Astrocyte (in vitro differentiated cells and primary cell): ENCODE results near the gene KCTD10.

Experiments
- EZH2 ChIP-seq: IDR thresholded peaks from 2 replicates; pipeline ENCODE4 v1.6.1; 2012; ENCODE audit warnings: mild to moderate bottlenecking, low read length, inconsistent platforms; ENCODE audit not compliant: insufficient read depth
- TF ChIP-seq, protein P1 (sequence below): IDR thresholded peaks from 2 replicates; pipeline ENCODE4 v1.5.1; 2011; ENCODE audit warnings: low read depth, mild to moderate bottlenecking, inconsistent platforms, low read length, moderate library complexity; ENCODE audit not compliant: insufficient read depth

DNA sequence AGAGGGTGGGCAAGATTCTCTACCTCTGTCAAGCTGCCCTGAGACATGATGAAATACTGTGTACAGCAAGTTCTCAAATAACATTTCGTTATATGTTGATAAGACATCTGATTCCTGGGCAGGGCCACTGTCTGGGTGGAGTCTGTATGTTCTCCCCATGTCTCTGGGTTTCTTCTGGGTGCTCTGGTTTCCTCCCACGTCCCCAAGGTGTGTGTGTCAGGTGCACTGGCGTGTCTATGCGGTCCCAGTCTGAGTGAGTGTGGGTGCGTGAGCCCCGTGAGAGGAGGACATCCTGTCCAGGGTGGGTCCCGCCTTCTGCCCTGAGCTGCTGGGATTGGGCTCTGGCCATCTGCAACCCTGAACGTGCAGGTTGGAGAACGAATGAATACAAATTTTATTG, 29.6 kb downstream of the KCTD10 start:
- TF ChIP-seq, protein P1, sequence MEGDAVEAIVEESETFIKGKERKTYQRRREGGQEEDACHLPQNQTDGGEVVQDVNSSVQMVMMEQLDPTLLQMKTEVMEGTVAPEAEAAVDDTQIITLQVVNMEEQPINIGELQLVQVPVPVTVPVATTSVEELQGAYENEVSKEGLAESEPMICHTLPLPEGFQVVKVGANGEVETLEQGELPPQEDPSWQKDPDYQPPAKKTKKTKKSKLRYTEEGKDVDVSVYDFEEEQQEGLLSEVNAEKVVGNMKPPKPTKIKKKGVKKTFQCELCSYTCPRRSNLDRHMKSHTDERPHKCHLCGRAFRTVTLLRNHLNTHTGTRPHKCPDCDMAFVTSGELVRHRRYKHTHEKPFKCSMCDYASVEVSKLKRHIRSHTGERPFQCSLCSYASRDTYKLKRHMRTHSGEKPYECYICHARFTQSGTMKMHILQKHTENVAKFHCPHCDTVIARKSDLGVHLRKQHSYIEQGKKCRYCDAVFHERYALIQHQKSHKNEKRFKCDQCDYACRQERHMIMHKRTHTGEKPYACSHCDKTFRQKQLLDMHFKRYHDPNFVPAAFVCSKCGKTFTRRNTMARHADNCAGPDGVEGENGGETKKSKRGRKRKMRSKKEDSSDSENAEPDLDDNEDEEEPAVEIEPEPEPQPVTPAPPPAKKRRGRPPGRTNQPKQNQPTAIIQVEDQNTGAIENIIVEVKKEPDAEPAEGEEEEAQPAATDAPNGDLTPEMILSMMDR, result no peak
- no peak for TF ChIP-seq EZH2
